ENCODE results near the gene BFSP2. TPM values are rescaled to one million over a fixed set of nuclear protein-coding genes. Genes with fewer than 3 reads are reported as not detected.

The BFSP2 gene
- total and polyA plus RNA-seq, 2 donors (not counting 1 experiment from before 2014, with no cell fraction given), result 0.60 to 1.6 TPM

- peaks cover 5% of the 10 kb centered on the region for H3K4me1 Mint-ChIP-seq
- H3K79me2 ChIP-seq (ENCODE audit: control insufficient read depth, insufficient read depth, low read length), result no peaks in the 10 kb centered on the region
- intact Hi-C loops (cut with micrococcal nuclease), result no loop called here
- ATAC-seq (ENCODE audit: low read depth), result no peak
- no peaks in the 10 kb centered on the region for H3K4me1 ChIP-seq (ENCODE audit: control insufficient read depth in 2 of 2, insufficient read depth in 2 of 2, low read length in 2 of 2)
- 87% methylated on average over 18 of the region's 26 CpGs for WGBS (ENCODE audit: insufficient coverage)
- CTCF ChIA-PET, result interaction anchor here (1.2 to 2.0 kb wide), 3 partner anchors 24 to 166 kb away, joined by 3 to 7 read pairs (median 4); no protein-coding TSS in a partner anchor
- TF ChIP-seq, protein P1, sequence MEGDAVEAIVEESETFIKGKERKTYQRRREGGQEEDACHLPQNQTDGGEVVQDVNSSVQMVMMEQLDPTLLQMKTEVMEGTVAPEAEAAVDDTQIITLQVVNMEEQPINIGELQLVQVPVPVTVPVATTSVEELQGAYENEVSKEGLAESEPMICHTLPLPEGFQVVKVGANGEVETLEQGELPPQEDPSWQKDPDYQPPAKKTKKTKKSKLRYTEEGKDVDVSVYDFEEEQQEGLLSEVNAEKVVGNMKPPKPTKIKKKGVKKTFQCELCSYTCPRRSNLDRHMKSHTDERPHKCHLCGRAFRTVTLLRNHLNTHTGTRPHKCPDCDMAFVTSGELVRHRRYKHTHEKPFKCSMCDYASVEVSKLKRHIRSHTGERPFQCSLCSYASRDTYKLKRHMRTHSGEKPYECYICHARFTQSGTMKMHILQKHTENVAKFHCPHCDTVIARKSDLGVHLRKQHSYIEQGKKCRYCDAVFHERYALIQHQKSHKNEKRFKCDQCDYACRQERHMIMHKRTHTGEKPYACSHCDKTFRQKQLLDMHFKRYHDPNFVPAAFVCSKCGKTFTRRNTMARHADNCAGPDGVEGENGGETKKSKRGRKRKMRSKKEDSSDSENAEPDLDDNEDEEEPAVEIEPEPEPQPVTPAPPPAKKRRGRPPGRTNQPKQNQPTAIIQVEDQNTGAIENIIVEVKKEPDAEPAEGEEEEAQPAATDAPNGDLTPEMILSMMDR (IDR thresholded peaks at IDR 0.05), result no peak
- TF ChIP-seq EZH2 (IDR thresholded peaks at IDR 0.05; ENCODE audit: borderline replicate concordance, insufficient read depth, low read depth, low read length, poor library complexity, severe bottlenecking), result no peak
- H3K9ac ChIP-seq (ENCODE audit: low read length), result no peak overlapping the region
- H3K27ac Mint-ChIP-seq, result no peak overlapping the region
- no peaks in the 10 kb centered on the region for H3K36me3 ChIP-seq (replicated peaks in 1 of 2; ENCODE audit: control extremely low read depth in 1 of 2, control insufficient read depth in 1 of 2, extremely low read depth in 1 of 2, insufficient read depth in 2 of 2, low read length in 1 of 2)
- no peaks in the 10 kb centered on the region for H3K9me3 ChIP-seq (ENCODE audit: control extremely low read depth in 1 of 3, control insufficient read depth in 2 of 3, insufficient read depth in 1 of 3, low read length in 2 of 3)
- no peak overlapping the region for H2AFZ ChIP-seq (ENCODE audit: insufficient read depth, low read depth, low read length, poor library complexity, severe bottlenecking)
- no peak overlapping the region for H3K4me3 ChIP-seq (ENCODE audit: control extremely low read depth in 1 of 5, extremely low read depth in 1 of 5, insufficient read depth in 1 of 5, low read depth in 2 of 5, low read length in 4 of 5)
- no peak overlapping the region for H3K4me3 Mint-ChIP-seq
- peaks cover 22% of the 10 kb centered on the region for H3K27me3 Mint-ChIP-seq
- no peak overlapping the region for H3K27ac ChIP-seq (ENCODE audit: low read length in 2 of 2)
- DNase-seq, result no peak
- no peaks in the 10 kb centered on the region for H4K20me1 ChIP-seq (ENCODE audit: control insufficient read depth, insufficient read depth, low read length, poor library complexity, severe bottlenecking)
- H3K27me3 ChIP-seq (replicated peaks in 1 of 4; ENCODE audit: control extremely low read depth in 1 of 4, control insufficient read depth in 3 of 4, insufficient read depth in 4 of 4, low read length in 3 of 4), result peaks cover 0 to 4% (median 4%) of the 10 kb centered on the region in 4 experiments
- no peak overlapping the region for H3K4me2 ChIP-seq (replicated peaks; ENCODE audit: low read depth, low read length, poor library complexity, severe bottlenecking)
- no peaks in the 10 kb centered on the region for H3K9me3 Mint-ChIP-seq (ENCODE audit: insufficient read depth)
- POLR2A ChIA-PET, result no interaction called here
Measured at GRCh38 chr3:133412183-133413132, 12.6 kb downstream of the BFSP2 start.
